GM12878 (cell line): ENCODE results near the gene CRYL1.

Experiments
- CHD2 ChIP-seq: IDR thresholded peaks from 2 replicates; pipeline ENCODE4 v1.6.1; 2011; ENCODE audit warnings: low read depth, low read length, improper control_type of control experiment, borderline replicate concordance
- EZH2 ChIP-seq: IDR thresholded peaks from 2 replicates; pipeline ENCODE4 v1.6.1; 2012; ENCODE audit warnings: low read depth, mild to moderate bottlenecking, control low read depth, inconsistent platforms, low read length, borderline replicate concordance; ENCODE audit not compliant: control insufficient read depth
- POLR2AphosphoS2 ChIP-seq: IDR thresholded peaks from 2 replicates; pipeline ENCODE4 v1.6.1; 2011; ENCODE audit warnings: low read depth, mild to moderate bottlenecking, low read length, improper control_type of control experiment, moderate library complexity
- SIN3A ChIP-seq: IDR thresholded peaks from 2 replicates; pipeline ENCODE4 v1.6.1; 2012; ENCODE audit warnings: low read depth, low read length, improper control_type of control experiment
- TF ChIP-seq, protein P1 (sequence below), 3 experiments: IDR thresholded peaks in 2 of 3; conservative IDR thresholded peaks in 1 of 3; 2 replicates each; pipeline ENCODE4 v1.5.1; 2011; ENCODE audit warnings: low read depth in 3 of 3, low read length in 3 of 3, mild to moderate bottlenecking in 3 of 3, control low read depth in 2 of 3, moderate library complexity in 2 of 3, inconsistent platforms in 1 of 3, mixed read lengths in 1 of 3; ENCODE audit not compliant: control insufficient read depth in 2 of 3, insufficient read depth in 1 of 3; ENCODE audit errors: extremely low read depth in 1 of 3

DNA sequence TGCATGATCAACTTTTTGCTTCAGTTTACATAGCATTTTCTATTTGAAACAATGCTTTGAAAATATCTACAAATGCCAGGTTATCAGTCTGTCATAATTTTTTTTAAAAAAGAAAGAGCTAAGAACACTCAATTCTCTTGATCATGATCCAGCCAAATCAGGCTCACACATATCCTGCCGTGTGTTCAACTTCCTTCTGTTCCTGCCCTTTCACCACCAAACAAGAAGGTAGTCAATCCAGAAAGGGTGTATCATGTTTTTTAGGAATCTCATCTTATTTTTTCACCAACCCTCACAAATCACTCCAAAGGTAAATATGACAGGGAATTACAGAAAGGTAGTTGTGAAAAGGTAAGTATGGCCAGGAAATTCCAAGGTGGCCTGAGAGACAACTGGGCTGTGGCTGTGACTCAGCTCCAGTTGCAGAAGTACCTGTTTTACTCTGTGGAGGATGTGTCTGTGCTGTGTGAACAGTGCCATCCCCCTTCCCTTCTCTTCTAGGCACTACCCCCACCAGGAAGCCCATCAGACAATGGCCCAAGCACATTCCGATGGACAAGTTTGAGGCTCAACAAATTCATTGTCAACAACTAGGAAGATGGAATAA is 154.7 kb downstream of the CRYL1 start:
- TF ChIP-seq CHD2 (no peak), POLR2AphosphoS2 (no peak), SIN3A (no peak), EZH2 (no peak)
- TF ChIP-seq, protein P1, sequence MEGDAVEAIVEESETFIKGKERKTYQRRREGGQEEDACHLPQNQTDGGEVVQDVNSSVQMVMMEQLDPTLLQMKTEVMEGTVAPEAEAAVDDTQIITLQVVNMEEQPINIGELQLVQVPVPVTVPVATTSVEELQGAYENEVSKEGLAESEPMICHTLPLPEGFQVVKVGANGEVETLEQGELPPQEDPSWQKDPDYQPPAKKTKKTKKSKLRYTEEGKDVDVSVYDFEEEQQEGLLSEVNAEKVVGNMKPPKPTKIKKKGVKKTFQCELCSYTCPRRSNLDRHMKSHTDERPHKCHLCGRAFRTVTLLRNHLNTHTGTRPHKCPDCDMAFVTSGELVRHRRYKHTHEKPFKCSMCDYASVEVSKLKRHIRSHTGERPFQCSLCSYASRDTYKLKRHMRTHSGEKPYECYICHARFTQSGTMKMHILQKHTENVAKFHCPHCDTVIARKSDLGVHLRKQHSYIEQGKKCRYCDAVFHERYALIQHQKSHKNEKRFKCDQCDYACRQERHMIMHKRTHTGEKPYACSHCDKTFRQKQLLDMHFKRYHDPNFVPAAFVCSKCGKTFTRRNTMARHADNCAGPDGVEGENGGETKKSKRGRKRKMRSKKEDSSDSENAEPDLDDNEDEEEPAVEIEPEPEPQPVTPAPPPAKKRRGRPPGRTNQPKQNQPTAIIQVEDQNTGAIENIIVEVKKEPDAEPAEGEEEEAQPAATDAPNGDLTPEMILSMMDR (IDR thresholded peaks at IDR 0.05 in 2 of 3, conservative IDR thresholded peaks at IDR 0.05 in 1 of 3; ENCODE audit: control insufficient read depth in 2 of 3, extremely low read depth in 1 of 3, insufficient read depth in 1 of 3, low read depth in 3 of 3, low read length in 3 of 3) = no peak
